A549 (cell line): ENCODE results near the gene LRRC3. TPM values are rescaled to one million over a fixed set of nuclear protein-coding genes. Genes with fewer than 3 reads are reported as not detected.

Source experiments
- ATAC-seq, 2 experiments: fragments of 200-7000 bp in 1 of 2; fragments of >200 bp in 1 of 2; cut with Nextera tagmentation in 1 of 2; cut with Tn5 transposase in 1 of 2; 3 replicates each; pipeline versions ENCODE4 v1.8.0 to v1.9.1; 2018 to 2020; ENCODE audit warnings: mild to moderate bottlenecking in 1 of 2, moderate library complexity in 1 of 2
- CTCF ChIA-PET: fragments of 300-600 bp; sonication (Branson Sonifier 250); formaldehyde crosslinking; extraction: SDS; loops from one replicate; lab custom pipeline; 2021; ENCODE audit warnings: antibody characterized with exemption, inconsistent platforms; lab: Yijun Ruan, JAX
- POLR2A ChIA-PET: fragments of 350-600 bp; formaldehyde crosslinking; extraction: SDS; loops from one replicate; lab custom pipeline; 2021; ENCODE audit warnings: antibody characterized with exemption, inconsistent platforms; lab: Yijun Ruan, JAX
- DNase-seq, 2 experiments: peaks; one replicate each; pipeline versions ENCODE4 v3.0.0 to v3.0.0-alpha.2; 2011 to 2016; ENCODE audit warnings: low read depth in 1 of 2, low spot score in 1 of 2
- FAIRE-seq: peaks from 2 replicates; lab custom pipeline; 2011; peaks lifted over from hg19 to GRCh38; lab: Jason Lieb, UNC
- H3K27ac ChIP-seq, 2 experiments: fragments of >200 bp; sonication (Bioruptor Twin); formaldehyde crosslinking; 3 replicates each; pipeline ENCODE4 v1.5.1; 2016 to 2017
- H3K4me1 ChIP-seq: fragments of >200 bp; sonication (Bioruptor Twin); formaldehyde crosslinking; 3 replicates; pipeline ENCODE4 v1.6.1; 2016
- H3K4me2 ChIP-seq: fragments of >200 bp; sonication (Bioruptor Twin); formaldehyde crosslinking; 3 replicates; pipeline ENCODE4 v1.6.1; 2016
- H3K4me3 ChIP-seq: fragments of >200 bp; sonication (Bioruptor Twin); formaldehyde crosslinking; 3 replicates; pipeline ENCODE4 v1.5.1; 2016
- H3K9me3 ChIP-seq: fragments of >200 bp; sonication (Bioruptor Twin); formaldehyde crosslinking; 3 replicates; pipeline ENCODE4 v1.6.1; 2016
- BHLHE40 ChIP-seq: IDR thresholded peaks from 2 replicates; pipeline ENCODE4 v1.6.1; 2012; ENCODE audit warnings: low read depth, low read length, inconsistent platforms
- E2F6 ChIP-seq: IDR thresholded peaks from 2 replicates; pipeline ENCODE4 v1.6.1; 2012; ENCODE audit warnings: low read depth, borderline replicate concordance
- ELK1 ChIP-seq: fragments of 150-350 bp; IDR thresholded peaks from 2 replicates; pipeline ENCODE4 v1.6.1; 2014; ENCODE audit warnings: low read depth, mild to moderate bottlenecking, low read length
- FOSB ChIP-seq: fragments of 250-450 bp; sonication (Bioruptor Pico); IDR thresholded peaks from 2 replicates; pipeline ENCODE4 v1.5.0; 2020; ENCODE audit warnings: mild to moderate bottlenecking, moderate library complexity
- GATA3 ChIP-seq: IDR thresholded peaks from 2 replicates; pipeline ENCODE4 v1.6.1; 2012; ENCODE audit warnings: borderline replicate concordance
- HOXA7 ChIP-seq: fragments of 250-450 bp; sonication (Bioruptor Pico); IDR thresholded peaks from 2 replicates; pipeline ENCODE4 v1.5.0; 2020; ENCODE audit warnings: mild to moderate bottlenecking, moderate library complexity
- HOXB5 ChIP-seq: fragments of 250-450 bp; sonication (Bioruptor Pico); IDR thresholded peaks from 2 replicates; pipeline ENCODE4 v1.5.0; 2020; ENCODE audit warnings: mild to moderate bottlenecking, moderate library complexity
- JUN ChIP-seq, 2 experiments: fragments of >200 bp; sonication (Bioruptor Twin); formaldehyde crosslinking; IDR thresholded peaks; 2 replicates in 1 of 2; 3 replicates in 1 of 2; pipeline ENCODE4 v1.6.1; 2016 to 2017
- JUNB ChIP-seq: fragments of >200 bp; sonication (Bioruptor Twin); formaldehyde crosslinking; IDR thresholded peaks from 2 replicates; pipeline ENCODE4 v1.6.1; 2016
- KDM5A ChIP-seq: fragments of 200-600 bp; sonication (generic); IDR thresholded peaks from 2 replicates; pipeline ENCODE4 v1.6.1; 2016; ENCODE audit warnings: antibody characterized with exemption, mild to moderate bottlenecking
- MAZ ChIP-seq: fragments of 150-350 bp; IDR thresholded peaks from 2 replicates; pipeline ENCODE4 v1.6.1; 2014; ENCODE audit warnings: antibody characterized with exemption, low read depth, low read length, borderline replicate concordance
- NPAS2 ChIP-seq: fragments of 250-450 bp; sonication (Bioruptor Pico); IDR thresholded peaks from 2 replicates; pipeline ENCODE4 v1.8.0; 2022; ENCODE audit warnings: mild to moderate bottlenecking, moderate library complexity, borderline replicate concordance
- PBX3 ChIP-seq: IDR thresholded peaks from 2 replicates; pipeline ENCODE4 v1.6.1; 2012
- POLR2AphosphoS2 ChIP-seq: conservative IDR thresholded peaks from 2 replicates; pipeline ENCODE4 v1.6.1; 2012; ENCODE audit warnings: low read length, improper control_type of control experiment, inconsistent platforms
- RAD21 ChIP-seq, 2 experiments: fragments of >200 bp in 1 of 2; sonication (Bioruptor Twin) in 1 of 2; formaldehyde crosslinking in 1 of 2; IDR thresholded peaks in 1 of 2; conservative IDR thresholded peaks in 1 of 2; 2 replicates in 1 of 2; 3 replicates in 1 of 2; pipeline ENCODE4 v1.6.1; 2012 to 2018; ENCODE audit warnings: inconsistent platforms in 1 of 2
- RARB ChIP-seq: fragments of 250-450 bp; sonication (Bioruptor Pico); IDR thresholded peaks from 2 replicates; pipeline ENCODE4 v1.8.0; 2021; ENCODE audit warnings: mild to moderate bottlenecking, moderate library complexity
- SREBF2 ChIP-seq: fragments of 450-650 bp; IDR thresholded peaks from 2 replicates; pipeline ENCODE4 v1.6.1; 2014; ENCODE audit warnings: mild to moderate bottlenecking, moderate library complexity
- TFCP2L1 ChIP-seq: fragments of 250-450 bp; sonication (Bioruptor Pico); IDR thresholded peaks from 2 replicates; pipeline ENCODE4 v1.5.0; 2021; ENCODE audit warnings: mild to moderate bottlenecking
- ZC3H11A ChIP-seq: fragments of 450-650 bp; IDR thresholded peaks from 2 replicates; pipeline ENCODE4 v1.6.1; 2014; ENCODE audit warnings: antibody characterized with exemption, mild to moderate bottlenecking
- WGBS: methylation state at CpG from one replicate; pipeline ENCODE4 v1.1.6; 2017; ENCODE audit errors: missing lambda C conversion rate; 5-methylcytosine and 5-hydroxymethylcytosine counted together
- polyA plus RNA-seq, 4 experiments: library from polyadenylated mRNA; depleted of rRNA in 3 of 4; stranded (reverse); fragments of >200 nt; fragmentation: RNase III in 1 of 4; extraction: RNeasy Plus Mini Kit Qiagen cat#74134 plus additional on column Dnase treatment in 1 of 4; gene quantifications; 2 replicates in 3 of 4; 3 replicates in 1 of 4; pipeline ENCODE4 v1.2.3, GENCODE V29; 2011 to 2017
- TF ChIP-seq, protein P1 (sequence below): fragments of 450-650 bp; IDR thresholded peaks from 2 replicates; pipeline ENCODE4 v1.6.1; 2014; ENCODE audit warnings: antibody characterized with exemption
- TF ChIP-seq, protein P2 (sequence below): fragments of >200 bp; sonication (Bioruptor Twin); formaldehyde crosslinking; IDR thresholded peaks from 2 replicates; pipeline ENCODE4 v1.6.1; 2016
- TF ChIP-seq, protein P3 (sequence below): fragments of >200 bp; sonication (Bioruptor Twin); formaldehyde crosslinking; IDR thresholded peaks from 3 replicates; pipeline ENCODE4 v1.5.1; 2016

Gene LRRC3
- polyA plus RNA-seq, 2 of the 4 experiments (the other 2 are of a cell fraction), result 0.59 to 1.1 TPM

GRCh38 chr21:44485796-44486195, 30.5 kb downstream of the LRRC3 start:
- POLR2A ChIA-PET, result no interaction called here
- no peak for FAIRE-seq

GRCh38 chr21:44486302-44486701, 31.0 kb downstream of the LRRC3 start:
- TF ChIP-seq, protein P1, sequence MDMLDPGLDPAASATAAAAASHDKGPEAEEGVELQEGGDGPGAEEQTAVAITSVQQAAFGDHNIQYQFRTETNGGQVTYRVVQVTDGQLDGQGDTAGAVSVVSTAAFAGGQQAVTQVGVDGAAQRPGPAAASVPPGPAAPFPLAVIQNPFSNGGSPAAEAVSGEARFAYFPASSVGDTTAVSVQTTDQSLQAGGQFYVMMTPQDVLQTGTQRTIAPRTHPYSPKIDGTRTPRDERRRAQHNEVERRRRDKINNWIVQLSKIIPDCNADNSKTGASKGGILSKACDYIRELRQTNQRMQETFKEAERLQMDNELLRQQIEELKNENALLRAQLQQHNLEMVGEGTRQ, result no peak
- no peak for TF ChIP-seq GATA3
- TF ChIP-seq ELK1, result no peak
- TF ChIP-seq JUNB, result no peak
- no peak for TF ChIP-seq HOXB5
- TF ChIP-seq HOXA7 (CRISPR knock-in tag), result no peak
- TF ChIP-seq MAZ, result no peak
- no peak for TF ChIP-seq NPAS2 (CRISPR knock-in tag)
- Histone ChIP-seq H3K27ac (peak overlapping the region in 1 of 2 experiments; percentile 84; a peak in 1 of 6 replicates), H3K4me3 (peak overlapping the region; percentile 64), H3K4me1 (no peaks in the 10 kb centered on the region), H3K9me3 (no peaks in the 10 kb centered on the region), H3K4me2 (peak overlapping the region; percentile 74)
- ATAC-seq (no peak), DNase-seq (no peak), FAIRE-seq (no peak)
- WGBS, result 81% methylated on average over 15 of the region's 16 CpGs
- POLR2A ChIA-PET, result no interaction called here
- CTCF ChIA-PET, result no interaction called here

More at GRCh38 chr21:44485796-44486195, 30.5 kb downstream of the LRRC3 start:
- CTCF ChIA-PET, result no interaction called here
- 36% methylated on average over 9 of the region's 10 CpGs for WGBS
- ATAC-seq, result peak; percentile 41 to 54; a peak in 4 of 6 replicates
- Histone ChIP-seq H3K27ac (peak overlapping the region; percentile 67 to 84), H3K4me3 (peak overlapping the region; percentile 64), H3K9me3 (no peaks in the 10 kb centered on the region), H3K4me1 (no peaks in the 10 kb centered on the region), H3K4me2 (peak overlapping the region; percentile 74)
- DNase-seq, result no peak
- TF ChIP-seq, protein P2, sequence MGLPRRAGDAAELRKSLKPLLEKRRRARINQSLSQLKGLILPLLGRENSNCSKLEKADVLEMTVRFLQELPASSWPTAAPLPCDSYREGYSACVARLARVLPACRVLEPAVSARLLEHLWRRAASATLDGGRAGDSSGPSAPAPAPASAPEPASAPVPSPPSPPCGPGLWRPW, result no peak
- TF ChIP-seq E2F6 (no peak), SREBF2 (no peak), FOSB (CRISPR knock-in tag) (no peak), BHLHE40 (no peak)

GRCh38 chr21:44487831-44488230, 32.5 kb downstream of the LRRC3 start:
- peak in 1 of 2 experiments; percentile 45 for DNase-seq
- no peak for ATAC-seq
- no peak overlapping the region for H3K27ac ChIP-seq
- no peaks in the 10 kb centered on the region for H3K9me3 ChIP-seq
- H3K4me3 ChIP-seq, result no peak overlapping the region
- CTCF ChIA-PET, result no interaction called here
- 29% methylated on average over 4 of the region's 4 CpGs for WGBS
- FAIRE-seq, result no peak
- no peak overlapping the region for H3K4me2 ChIP-seq
- TF ChIP-seq ZC3H11A (no peak), TFCP2L1 (CRISPR knock-in tag) (no peak), RAD21 (conservative IDR thresholded peaks at IDR 0.05 in 1 of 2, IDR thresholded peaks at IDR 0.05 in 1 of 2) (peak in 1 of 2 experiments; percentile 28; a peak in 1 of 5 replicates), KDM5A (no peak), NPAS2 (CRISPR knock-in tag) (no peak), PBX3 (no peak), POLR2AphosphoS2 (no peak), JUN (IDR thresholded peaks at IDR 0.05) (no peak), RARB (CRISPR knock-in tag) (no peak)
- TF ChIP-seq, protein P3, sequence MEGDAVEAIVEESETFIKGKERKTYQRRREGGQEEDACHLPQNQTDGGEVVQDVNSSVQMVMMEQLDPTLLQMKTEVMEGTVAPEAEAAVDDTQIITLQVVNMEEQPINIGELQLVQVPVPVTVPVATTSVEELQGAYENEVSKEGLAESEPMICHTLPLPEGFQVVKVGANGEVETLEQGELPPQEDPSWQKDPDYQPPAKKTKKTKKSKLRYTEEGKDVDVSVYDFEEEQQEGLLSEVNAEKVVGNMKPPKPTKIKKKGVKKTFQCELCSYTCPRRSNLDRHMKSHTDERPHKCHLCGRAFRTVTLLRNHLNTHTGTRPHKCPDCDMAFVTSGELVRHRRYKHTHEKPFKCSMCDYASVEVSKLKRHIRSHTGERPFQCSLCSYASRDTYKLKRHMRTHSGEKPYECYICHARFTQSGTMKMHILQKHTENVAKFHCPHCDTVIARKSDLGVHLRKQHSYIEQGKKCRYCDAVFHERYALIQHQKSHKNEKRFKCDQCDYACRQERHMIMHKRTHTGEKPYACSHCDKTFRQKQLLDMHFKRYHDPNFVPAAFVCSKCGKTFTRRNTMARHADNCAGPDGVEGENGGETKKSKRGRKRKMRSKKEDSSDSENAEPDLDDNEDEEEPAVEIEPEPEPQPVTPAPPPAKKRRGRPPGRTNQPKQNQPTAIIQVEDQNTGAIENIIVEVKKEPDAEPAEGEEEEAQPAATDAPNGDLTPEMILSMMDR, result peak; percentile 36
- TF ChIP-seq, protein P1, result no peak
- POLR2A ChIA-PET, result no interaction called here
- H3K4me1 ChIP-seq, result no peaks in the 10 kb centered on the region
